Stomach (tissue), 4 donors: Measurements from ENCODE around the gene OPCML.
A peak's percentile ranks its signal among the peaks of the same experiment; 100 is the strongest.

Source experiments
- CTCF ChIP-seq, 7 experiments: fragments of 450-650 bp in 4 of 7; fragments of 200-600 bp in 3 of 7; sonication (generic) in 3 of 7; IDR thresholded peaks; one replicate each; pipeline ENCODE4 v1.5.1; 2016 to 2019; ENCODE audit warnings: antibody characterized with exemption in 7 of 7, control low read depth in 2 of 7, mild to moderate bottlenecking in 1 of 7
- POLR2A ChIP-seq, 4 donors: fragments of 450-650 bp; IDR thresholded peaks; one replicate each; pipeline ENCODE4 v1.6.1; 2016; ENCODE audit warnings: antibody characterized with exemption in 4 of 4, control low read depth in 2 of 4, mild to moderate bottlenecking in 1 of 4, moderate library complexity in 1 of 4
- POLR2AphosphoS5 ChIP-seq, 3 donors: sonication (generic); formaldehyde crosslinking; IDR thresholded peaks; one replicate each; pipeline ENCODE4 v1.6.1; 2016; ENCODE audit warnings: antibody characterized with exemption in 3 of 3

- TF ChIP-seq CTCF (IDR thresholded peaks at IDR 0.05): no peak
- no peak for TF ChIP-seq POLR2A (IDR thresholded peaks at IDR 0.05)
- peak in 2 of 3 donors; percentile 60 to 76 for TF ChIP-seq POLR2AphosphoS5 (IDR thresholded peaks at IDR 0.05)
These were observed 520.7 kb downstream of the OPCML start for GRCh38 chr11:133011604-133012003.
